ENCODE data around the gene TMEM119.

The TMEM119 gene

DNA sequence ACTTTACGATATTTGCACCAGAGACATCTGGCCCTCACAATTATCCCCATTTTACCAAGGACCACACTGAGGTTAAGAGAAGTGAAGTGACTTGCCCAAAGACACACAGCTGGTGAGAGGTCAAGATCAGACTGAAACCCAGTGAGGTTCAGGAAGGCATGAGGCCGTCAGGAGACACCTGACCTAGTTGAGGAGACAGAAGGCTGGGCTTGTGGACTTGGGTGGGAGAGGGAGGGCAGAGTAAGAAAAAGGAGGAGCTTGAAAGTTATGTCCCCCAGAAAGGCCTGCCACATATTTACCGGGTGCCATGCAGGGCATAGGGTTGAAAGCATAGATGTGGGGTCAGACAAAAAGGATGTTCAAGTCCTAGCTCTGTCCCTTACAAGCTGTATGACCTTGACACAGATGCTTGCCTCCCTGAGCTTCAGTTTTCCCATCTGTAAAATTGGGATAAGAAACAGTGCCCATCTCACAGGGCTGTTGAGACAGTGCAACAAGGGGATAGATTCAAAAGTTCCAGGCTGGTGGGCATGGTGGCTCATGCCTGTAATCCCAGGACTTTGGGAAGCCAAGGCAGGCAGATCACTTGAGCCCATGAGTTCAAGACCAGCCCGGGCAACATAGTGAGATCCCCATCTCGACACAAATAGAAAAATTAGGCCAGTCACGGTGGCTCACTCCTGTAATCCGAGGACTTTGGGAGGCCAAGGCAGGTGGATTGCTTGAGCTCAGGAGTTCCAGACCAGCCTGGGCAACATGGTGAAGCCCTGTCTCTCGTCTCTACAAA is 29.4 kb upstream of the TMEM119 start:
- Histone ChIP-seq H3K27me3 (ENCODE audit: control insufficient read depth, insufficient read depth, low read length) (no peaks in the 10 kb centered on the region), H3K27ac (no peak overlapping the region), H3K4me3 (ENCODE audit: low read depth, low read length) (no peak overlapping the region), H3K36me3 (ENCODE audit: control insufficient read depth, insufficient read depth, low read length) (no peaks in the 10 kb centered on the region), H3K4me1 (no peaks in the 10 kb centered on the region), H3K4me2 (ENCODE audit: low read length) (no peak overlapping the region), H3K9ac (no peak overlapping the region), H2AFZ (no peak overlapping the region), H3K79me2 (no peaks in the 10 kb centered on the region), H3K9me3 (ENCODE audit: control insufficient read depth, low read length) (no peaks in the 10 kb centered on the region)
- no peak for TF ChIP-seq CTCF (IDR thresholded peaks at IDR 0.05)

- no peaks in the 10 kb centered on the region for H3K4me1 ChIP-seq
These were observed 27.3 kb upstream of the TMEM119 start for GRCh38 chr12:108625228-108625627.

DNA sequence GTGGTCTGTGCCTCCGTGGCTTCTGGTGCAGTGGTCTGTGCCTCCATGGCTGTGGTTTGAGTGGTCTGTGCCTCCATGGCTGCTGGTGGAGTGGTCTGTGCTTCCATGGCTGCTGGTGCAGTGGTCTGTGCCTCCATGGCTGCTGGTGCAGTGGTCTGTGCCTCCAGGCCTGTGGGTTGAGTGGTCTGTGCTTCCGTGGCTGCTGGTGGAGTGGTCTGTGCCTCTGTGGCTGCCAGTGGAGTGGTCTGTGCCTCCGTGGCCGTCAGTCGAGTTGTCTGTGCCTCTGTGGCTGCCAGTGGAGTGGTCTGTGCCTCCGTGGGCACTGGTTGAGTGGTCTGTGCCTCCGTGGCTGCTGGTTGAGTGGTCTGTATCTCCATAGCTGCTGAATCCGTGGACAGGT is 25.7 kb upstream of the TMEM119 start:
- no peak for TF ChIP-seq CTCF (IDR thresholded peaks at IDR 0.05)
- no peak overlapping the region for H3K27ac ChIP-seq
- no peak overlapping the region for H2AFZ ChIP-seq
- no peak overlapping the region for H3K4me3 ChIP-seq (ENCODE audit: low read depth, low read length)
- no peaks in the 10 kb centered on the region for H3K36me3 ChIP-seq (ENCODE audit: control insufficient read depth, insufficient read depth, low read length)
- no peaks in the 10 kb centered on the region for H3K4me1 ChIP-seq
- no peaks in the 10 kb centered on the region for H3K79me2 ChIP-seq
- no peak overlapping the region for H3K4me2 ChIP-seq (ENCODE audit: low read length)
- no peaks in the 10 kb centered on the region for H3K9me3 ChIP-seq (ENCODE audit: control insufficient read depth, low read length)
- no peaks in the 10 kb centered on the region for H3K27me3 ChIP-seq (ENCODE audit: control insufficient read depth, insufficient read depth, low read length)
- H3K9ac ChIP-seq: no peak overlapping the region

More at GRCh38 chr12:108625228-108625627, 27.3 kb upstream of the TMEM119 start:
- Histone ChIP-seq H2AFZ (no peak overlapping the region), H3K4me3 (ENCODE audit: low read depth, low read length) (no peak overlapping the region), H3K9ac (no peak overlapping the region), H3K4me2 (ENCODE audit: low read length) (no peak overlapping the region), H3K36me3 (ENCODE audit: control insufficient read depth, insufficient read depth, low read length) (no peaks in the 10 kb centered on the region), H3K27me3 (ENCODE audit: control insufficient read depth, insufficient read depth, low read length) (no peaks in the 10 kb centered on the region), H3K27ac (no peak overlapping the region), H3K79me2 (no peaks in the 10 kb centered on the region), H3K9me3 (ENCODE audit: control insufficient read depth, low read length) (no peaks in the 10 kb centered on the region)
- no peak for TF ChIP-seq CTCF (IDR thresholded peaks at IDR 0.05)

DNA sequence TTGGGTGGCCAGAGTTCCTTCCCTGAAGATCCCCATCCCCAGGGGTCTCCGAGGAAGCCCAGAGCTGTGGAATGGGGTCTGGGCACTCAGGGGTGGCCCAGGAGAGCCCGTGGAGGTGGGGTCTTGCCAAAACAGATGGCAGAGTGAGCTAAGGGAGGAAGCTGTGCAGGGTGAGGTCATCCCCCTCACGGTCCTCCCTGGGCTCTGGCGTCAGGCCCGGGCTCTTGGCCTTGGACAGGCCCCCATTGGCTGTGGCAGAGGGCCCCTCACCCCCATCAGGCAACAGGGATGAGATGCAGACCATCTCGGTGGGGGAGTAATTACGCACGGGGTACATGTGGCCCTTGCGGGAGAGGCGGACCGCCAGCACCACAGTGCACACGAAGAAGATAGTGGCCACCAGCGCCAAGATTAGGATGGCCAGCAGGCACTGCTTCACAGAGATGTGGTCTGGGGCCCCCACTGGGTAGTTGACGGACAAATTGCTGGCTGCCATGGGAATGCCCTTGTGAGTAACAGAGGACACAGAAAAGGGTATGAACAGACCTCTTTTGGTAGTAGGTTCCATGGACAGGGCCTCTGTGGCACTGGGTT is 25.1 kb upstream of the TMEM119 start:
- no peaks in the 10 kb centered on the region for H3K79me2 ChIP-seq
- no peak overlapping the region for H3K9ac ChIP-seq
- H3K4me1 ChIP-seq: peaks cover 4% of the 10 kb centered on the region
- no peaks in the 10 kb centered on the region for H3K9me3 ChIP-seq (ENCODE audit: control insufficient read depth, low read length)
- TF ChIP-seq CTCF (IDR thresholded peaks at IDR 0.05): no peak
- no peak overlapping the region for H3K4me2 ChIP-seq (ENCODE audit: low read length)
- H3K27me3 ChIP-seq (ENCODE audit: control insufficient read depth, insufficient read depth, low read length): no peaks in the 10 kb centered on the region
- H3K27ac ChIP-seq: no peak overlapping the region
- H3K4me3 ChIP-seq (ENCODE audit: low read depth, low read length): no peak overlapping the region
- peak overlapping the region; percentile 21 for H2AFZ ChIP-seq
- H3K36me3 ChIP-seq (ENCODE audit: control insufficient read depth, insufficient read depth, low read length): no peaks in the 10 kb centered on the region
